Activated CD4-positive, alpha-beta memory T cell treated with anti-CD3 and anti-CD28 coated beads for 36 hours (primary cell): ENCODE measurements around the gene CCDC27. TPM values are rescaled to one million over a fixed set of nuclear protein-coding genes. Genes with fewer than 3 reads are reported as not detected.
"Not testable (repeated sequence)": the region's sequence is repeated elsewhere in the genome, so short reads cannot be mapped to it uniquely, and the experiment has no call there.

Source experiments
- CTCF ChIA-PET: fragments of 350-600 bp; sonication (Branson Sonifier 250); formaldehyde crosslinking; loops from one replicate; lab custom pipeline; 2021; ENCODE audit warnings: antibody characterized with exemption, inconsistent platforms; lab: Charles Lee
- POLR2A ChIA-PET: fragments of 350-600 bp; sonication (Branson Sonifier 250); formaldehyde crosslinking; loops from one replicate; lab custom pipeline; 2021; ENCODE audit warnings: antibody characterized with exemption; lab: Charles Lee
- DNase-seq: peaks from one replicate; pipeline ENCODE4 v3.0.0-alpha.2; 2020
- H3K27ac Mint-ChIP-seq: one replicate; pipeline ENCODE4 v1.8.0; 2021; ENCODE audit warnings: mixed read lengths
- H3K27me3 Mint-ChIP-seq: one replicate; pipeline ENCODE4 v1.8.0; 2021; ENCODE audit warnings: mixed read lengths
- H3K36me3 Mint-ChIP-seq: one replicate; pipeline ENCODE4 v1.8.0; 2021; ENCODE audit warnings: mixed read lengths
- H3K4me1 Mint-ChIP-seq: one replicate; pipeline ENCODE4 v1.8.0; 2021; ENCODE audit warnings: low read depth, mixed read lengths
- H3K4me3 Mint-ChIP-seq: one replicate; pipeline ENCODE4 v1.8.0; 2021; ENCODE audit warnings: mild to moderate bottlenecking, mixed read lengths
- H3K9me3 Mint-ChIP-seq: one replicate; pipeline ENCODE4 v1.8.0; 2021; ENCODE audit warnings: mixed read lengths
- intact Hi-C: fragments of 100-400 bp; cut with micrococcal nuclease; formaldehyde crosslinking; loops from one replicate; pipeline ENCODE4 v1.15.1; 2023
- total RNA-seq, 2 experiments: library from RNA; stranded (reverse); gene quantifications; one replicate each; pipeline ENCODE4 v1.2.3, GENCODE V29; 2021

Gene CCDC27
- total RNA-seq, 2 experiments from 2014 or later: not detected

- intact Hi-C loops: no loop called here
- no peak for DNase-seq
- Mint-ChIP-seq H3K9me3 (no peaks in the 10 kb centered on the region), H3K27me3 (no peaks in the 10 kb centered on the region), H3K36me3 (peaks cover 5% of the 10 kb centered on the region), H3K27ac (no peak overlapping the region), H3K4me3 (no peak overlapping the region), H3K4me1 (peaks cover 18% of the 10 kb centered on the region)
- ChIA-PET CTCF (interaction anchor here (1.1 kb wide), 1 partner anchor 18 kb away, joined by 3 read pairs; no protein-coding TSS in a partner anchor), POLR2A (no interaction called here)
These were observed 9.6 kb upstream of the CCDC27 start for GRCh38 chr1:3742439-3743298.

- no peak for DNase-seq
- peaks cover 5% of the 10 kb centered on the region for H3K36me3 Mint-ChIP-seq
- CTCF ChIA-PET: interaction anchor here (1.1 kb wide), 1 partner anchor 19 kb away, joined by 3 read pairs; no protein-coding TSS in a partner anchor
- H3K4me3 Mint-ChIP-seq: no peak overlapping the region
- H3K9me3 Mint-ChIP-seq: no peaks in the 10 kb centered on the region
- POLR2A ChIA-PET: no interaction called here
- peaks cover 24% of the 10 kb centered on the region for H3K4me1 Mint-ChIP-seq
- H3K27me3 Mint-ChIP-seq: no peaks in the 10 kb centered on the region
- intact Hi-C loops: no loop called here
- H3K27ac Mint-ChIP-seq: no peak overlapping the region
These were observed 8.8 kb upstream of the CCDC27 start for GRCh38 chr1:3743421-3743820.

- Mint-ChIP-seq H3K9me3 (no peaks in the 10 kb centered on the region), H3K36me3 (peaks cover 5% of the 10 kb centered on the region), H3K4me1 (peaks cover 25% of the 10 kb centered on the region), H3K27ac (no peak overlapping the region), H3K4me3 (no peak overlapping the region), H3K27me3 (no peaks in the 10 kb centered on the region)
- ChIA-PET CTCF (interaction anchor here (1.1 kb wide), 1 partner anchor 19 kb away, joined by 3 read pairs; no protein-coding TSS in a partner anchor), POLR2A (no interaction called here)
- DNase-seq: no peak
- intact Hi-C loops: no loop called here
These were observed 8.4 kb upstream of the CCDC27 start for GRCh38 chr1:3743826-3744225.

GRCh38 chr1:3744646-3745045, 7.6 kb upstream of the CCDC27 start:
- intact Hi-C loops: no loop called here
- H3K9me3 Mint-ChIP-seq: no peaks in the 10 kb centered on the region
- ChIA-PET CTCF (no interaction called here), POLR2A (no interaction called here)
- H3K27ac Mint-ChIP-seq: no peak overlapping the region
- peaks cover 5% of the 10 kb centered on the region for H3K36me3 Mint-ChIP-seq
- peaks cover 25% of the 10 kb centered on the region for H3K4me1 Mint-ChIP-seq
- DNase-seq: no peak
- no peaks in the 10 kb centered on the region for H3K27me3 Mint-ChIP-seq
- H3K4me3 Mint-ChIP-seq: no peak overlapping the region

GRCh38 chr1:3745071-3745470, 7.2 kb upstream of the CCDC27 start:
- H3K9me3 Mint-ChIP-seq: no peaks in the 10 kb centered on the region
- DNase-seq: no peak
- H3K4me3 Mint-ChIP-seq: no peak overlapping the region
- peaks cover 5% of the 10 kb centered on the region for H3K36me3 Mint-ChIP-seq
- POLR2A ChIA-PET: no interaction called here
- H3K4me1 Mint-ChIP-seq: peaks cover 25% of the 10 kb centered on the region
- CTCF ChIA-PET: interaction anchor here (1.0 kb wide), 1 partner anchor 17 kb away, joined by 3 read pairs; no protein-coding TSS in a partner anchor
- no peaks in the 10 kb centered on the region for H3K27me3 Mint-ChIP-seq
- intact Hi-C loops: no loop called here
- H3K27ac Mint-ChIP-seq: no peak overlapping the region

- DNase-seq: no peak
- Mint-ChIP-seq H3K9me3 (no peaks in the 10 kb centered on the region), H3K27me3 (no peaks in the 10 kb centered on the region), H3K4me1 (peaks cover 25% of the 10 kb centered on the region), H3K27ac (no peak overlapping the region), H3K4me3 (peak overlapping the region; percentile 77), H3K36me3 (peaks cover 5% of the 10 kb centered on the region)
- intact Hi-C loops: no loop called here
- ChIA-PET POLR2A (no interaction called here), CTCF (interaction anchor here (1.0 kb wide), 1 partner anchor 17 kb away, joined by 3 read pairs; no protein-coding TSS in a partner anchor)
These were observed 6.5 kb upstream of the CCDC27 start for GRCh38 chr1:3745590-3746381.

- ChIA-PET CTCF (no interaction called here), POLR2A (no interaction called here)
- H3K27ac Mint-ChIP-seq: no peak overlapping the region
- peak overlapping the region; percentile 77 for H3K4me3 Mint-ChIP-seq
- intact Hi-C loops: no loop called here
- no peaks in the 10 kb centered on the region for H3K9me3 Mint-ChIP-seq
- H3K36me3 Mint-ChIP-seq: peaks cover 4% of the 10 kb centered on the region
- peaks cover 25% of the 10 kb centered on the region for H3K4me1 Mint-ChIP-seq
- no peaks in the 10 kb centered on the region for H3K27me3 Mint-ChIP-seq
- DNase-seq: no peak
These were observed 5.8 kb upstream of the CCDC27 start for GRCh38 chr1:3746389-3746829.

- intact Hi-C loops: no loop called here
- Mint-ChIP-seq H3K4me1 (peaks cover 25% of the 10 kb centered on the region), H3K27ac (no peak overlapping the region), H3K27me3 (no peaks in the 10 kb centered on the region), H3K9me3 (no peaks in the 10 kb centered on the region), H3K4me3 (peak overlapping the region; percentile 77), H3K36me3 (no peaks in the 10 kb centered on the region)
- CTCF ChIA-PET: no interaction called here
- POLR2A ChIA-PET: no interaction called here
- peak; percentile 93 for DNase-seq
These were observed 5.3 kb upstream of the CCDC27 start for GRCh38 chr1:3746830-3747521.

- no peak for DNase-seq
- H3K27ac Mint-ChIP-seq: no peak overlapping the region
- H3K9me3 Mint-ChIP-seq: no peaks in the 10 kb centered on the region
- H3K4me3 Mint-ChIP-seq: peak overlapping the region; percentile 58
- no peaks in the 10 kb centered on the region for H3K36me3 Mint-ChIP-seq
- no peaks in the 10 kb centered on the region for H3K27me3 Mint-ChIP-seq
- intact Hi-C loops: no loop called here
- H3K4me1 Mint-ChIP-seq: peaks cover 25% of the 10 kb centered on the region
- ChIA-PET CTCF (no interaction called here), POLR2A (no interaction called here)
These were observed 4.8 kb upstream of the CCDC27 start for GRCh38 chr1:3747522-3747848.

GRCh38 chr1:3747903-3748302, 4.3 kb upstream of the CCDC27 start:
- CTCF ChIA-PET: no interaction called here
- Mint-ChIP-seq H3K9me3 (no peaks in the 10 kb centered on the region), H3K4me3 (peak overlapping the region; percentile 58), H3K36me3 (no peaks in the 10 kb centered on the region), H3K4me1 (peaks cover 25% of the 10 kb centered on the region), H3K27ac (no peak overlapping the region), H3K27me3 (no peaks in the 10 kb centered on the region)
- DNase-seq: no peak
- POLR2A ChIA-PET: no interaction called here
- intact Hi-C loops: no loop called here

- CTCF ChIA-PET, intact Hi-C loops, H3K36me3 Mint-ChIP-seq, POLR2A ChIA-PET, H3K27ac Mint-ChIP-seq, H3K27me3 Mint-ChIP-seq, H3K9me3 Mint-ChIP-seq, DNase-seq: not testable (repeated sequence)
- peak overlapping the region; percentile 58 for H3K4me3 Mint-ChIP-seq
- peaks cover 25% of the 10 kb centered on the region for H3K4me1 Mint-ChIP-seq
These were observed 3.8 kb upstream of the CCDC27 start for GRCh38 chr1:3748316-3748900.
